OCI-LY1 (cell line): ENCODE data around the gene JPH3.

Experiments
- CTCF ChIP-seq: fragments of 200-600 bp; sonication (generic), shearing (Covaris generic); IDR thresholded peaks from 2 replicates; pipeline ENCODE4 v1.5.1; 2017; ENCODE audit warnings: mild to moderate bottlenecking, antibody characterized with exemption, low read length, moderate library complexity, mixed read lengths
- EZH2 ChIP-seq: fragments of 200-600 bp; sonication (generic), shearing (Covaris generic); IDR thresholded peaks from 2 replicates; pipeline ENCODE4 v1.8.0; 2017; ENCODE audit warnings: borderline replicate concordance, mixed run types, mild to moderate bottlenecking, antibody characterized with exemption, low read length, moderate library complexity, mixed read lengths

GRCh38 chr16:87715231-87715630 is 112.9 kb downstream of the JPH3 start:
- TF ChIP-seq CTCF (no peak), EZH2 (no peak)
